AG04449 (cell line): Measurements from ENCODE around the gene SRCAP.
"Not testable (repeated sequence)": the region's sequence is repeated elsewhere in the genome, so short reads cannot be mapped to it uniquely, and the experiment has no call there.

Experiments used
- CTCF ChIA-PET: fragments of 350-600 bp; formaldehyde crosslinking; extraction: SDS; loops from one replicate; lab custom pipeline; 2021; ENCODE audit warnings: antibody characterized with exemption; lab: Yijun Ruan, JAX
- POLR2A ChIA-PET: fragments of 400-600, 350-600 bp; formaldehyde crosslinking; extraction: SDS; loops from one replicate; lab custom pipeline; 2020; ENCODE audit warnings: antibody characterized with exemption, inconsistent platforms; lab: Yijun Ruan, JAX
- DNase-seq: peaks from one replicate; pipeline ENCODE4 v3.0.0-alpha.2; 2010; ENCODE audit warnings: low read depth, low spot score
- H3K4me3 ChIP-seq: 2 replicates; pipeline ENCODE4 v1.5.1; 2011; ENCODE audit warnings: low read depth, mild to moderate bottlenecking, control low read depth, low read length
- TF ChIP-seq, protein P1 (sequence below): IDR thresholded peaks from one replicate; pipeline ENCODE4 v1.5.1; 2011; ENCODE audit warnings: mild to moderate bottlenecking, moderate library complexity, low read length, control low read depth, inconsistent platforms; ENCODE audit not compliant: insufficient read depth; ENCODE audit errors: missing control alignments

SRCAP gene

DNA sequence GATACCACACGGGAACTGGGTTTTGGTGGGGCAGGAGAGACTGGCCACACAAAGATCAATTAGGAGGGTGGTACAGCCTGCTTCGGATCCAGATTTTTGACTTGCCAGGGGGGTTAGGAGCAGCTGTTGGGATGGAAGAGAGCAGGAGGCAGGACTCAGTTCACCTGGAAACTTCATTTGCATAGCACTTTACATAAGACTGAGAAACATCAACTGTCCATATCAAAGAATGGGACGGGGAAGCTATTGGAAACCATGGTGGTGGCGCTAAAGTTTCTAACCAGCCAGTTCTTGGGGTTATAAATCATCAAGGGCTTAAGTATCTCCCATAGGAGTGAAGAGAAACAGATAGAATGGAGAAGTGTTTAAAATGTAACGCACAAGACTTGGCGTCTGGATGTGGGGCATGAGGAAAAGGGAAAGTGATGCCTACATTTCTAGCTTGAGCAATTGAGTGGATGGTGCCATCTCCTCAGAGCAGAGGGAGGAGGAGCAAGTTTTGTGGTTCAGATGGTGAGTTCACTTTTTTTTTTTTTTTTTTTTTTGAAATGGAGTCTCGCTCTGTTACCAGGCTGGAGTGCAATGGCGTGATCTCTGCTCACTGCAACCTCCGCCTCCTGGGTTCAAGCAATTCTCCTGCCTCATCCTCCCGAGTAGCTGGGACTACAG, 6.4 kb upstream of the SRCAP start:
- ChIA-PET POLR2A (interaction anchor here (1.8 kb wide), 1 partner anchor 33 kb away, joined by 11 read pairs; the partner anchor contains the start of gene FBRS), CTCF (interaction anchor here (0.6 to 4.1 kb wide), 7 partner anchors 9 to 357 kb away, joined by 3 to 32 read pairs (median 6); partner anchors contain the start of gene FBRS)
- no peak for DNase-seq
- H3K4me3 ChIP-seq, result no peak overlapping the region
- TF ChIP-seq, protein P1, sequence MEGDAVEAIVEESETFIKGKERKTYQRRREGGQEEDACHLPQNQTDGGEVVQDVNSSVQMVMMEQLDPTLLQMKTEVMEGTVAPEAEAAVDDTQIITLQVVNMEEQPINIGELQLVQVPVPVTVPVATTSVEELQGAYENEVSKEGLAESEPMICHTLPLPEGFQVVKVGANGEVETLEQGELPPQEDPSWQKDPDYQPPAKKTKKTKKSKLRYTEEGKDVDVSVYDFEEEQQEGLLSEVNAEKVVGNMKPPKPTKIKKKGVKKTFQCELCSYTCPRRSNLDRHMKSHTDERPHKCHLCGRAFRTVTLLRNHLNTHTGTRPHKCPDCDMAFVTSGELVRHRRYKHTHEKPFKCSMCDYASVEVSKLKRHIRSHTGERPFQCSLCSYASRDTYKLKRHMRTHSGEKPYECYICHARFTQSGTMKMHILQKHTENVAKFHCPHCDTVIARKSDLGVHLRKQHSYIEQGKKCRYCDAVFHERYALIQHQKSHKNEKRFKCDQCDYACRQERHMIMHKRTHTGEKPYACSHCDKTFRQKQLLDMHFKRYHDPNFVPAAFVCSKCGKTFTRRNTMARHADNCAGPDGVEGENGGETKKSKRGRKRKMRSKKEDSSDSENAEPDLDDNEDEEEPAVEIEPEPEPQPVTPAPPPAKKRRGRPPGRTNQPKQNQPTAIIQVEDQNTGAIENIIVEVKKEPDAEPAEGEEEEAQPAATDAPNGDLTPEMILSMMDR, result no peak

DNA sequence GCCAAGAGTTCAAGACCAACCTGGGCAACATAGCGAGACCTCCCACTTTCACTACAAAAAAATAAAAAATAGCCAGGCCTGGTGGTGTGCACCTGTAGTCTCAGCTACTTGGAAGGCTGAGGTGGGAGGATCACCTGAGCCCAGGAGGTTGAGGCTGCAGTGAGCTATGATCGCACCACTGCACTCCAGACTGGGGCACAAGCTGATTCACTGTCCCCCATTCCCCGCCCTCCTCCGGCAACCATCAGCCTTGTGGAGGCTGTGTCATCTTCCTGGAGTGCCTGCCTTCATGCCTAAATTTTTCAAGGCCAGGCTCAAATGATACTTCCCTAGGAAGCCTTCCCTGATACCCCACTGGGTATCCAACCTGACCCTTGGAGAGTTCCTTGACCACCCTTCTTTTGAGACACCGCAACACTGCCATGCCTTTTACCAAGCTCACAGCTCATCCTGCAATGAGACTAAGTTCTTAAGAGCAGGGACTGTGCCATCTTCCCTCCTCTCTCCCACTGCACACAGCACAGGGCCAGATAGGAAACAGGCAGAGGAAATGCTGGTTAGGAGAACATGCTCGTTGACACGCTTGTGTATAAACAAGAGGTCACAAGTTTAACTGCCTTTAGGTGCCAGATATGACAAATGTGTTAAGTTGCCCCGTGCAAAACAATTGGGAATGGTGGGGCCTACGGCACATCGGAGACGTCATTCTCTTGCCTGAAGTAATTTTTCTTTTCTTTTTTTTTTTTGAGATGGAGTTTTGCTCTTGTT, 3.9 kb upstream of the SRCAP start:
- POLR2A ChIA-PET, result no interaction called here
- DNase-seq, result no peak
- no peak overlapping the region for H3K4me3 ChIP-seq
- CTCF ChIA-PET, result interaction anchor here (1.0 to 4.1 kb wide), 14 partner anchors 10 to 246 kb away, joined by 3 to 32 read pairs (median 7); partner anchors contain the start of genes FBRS and PRR14
- TF ChIP-seq, protein P1, result no peak

DNA sequence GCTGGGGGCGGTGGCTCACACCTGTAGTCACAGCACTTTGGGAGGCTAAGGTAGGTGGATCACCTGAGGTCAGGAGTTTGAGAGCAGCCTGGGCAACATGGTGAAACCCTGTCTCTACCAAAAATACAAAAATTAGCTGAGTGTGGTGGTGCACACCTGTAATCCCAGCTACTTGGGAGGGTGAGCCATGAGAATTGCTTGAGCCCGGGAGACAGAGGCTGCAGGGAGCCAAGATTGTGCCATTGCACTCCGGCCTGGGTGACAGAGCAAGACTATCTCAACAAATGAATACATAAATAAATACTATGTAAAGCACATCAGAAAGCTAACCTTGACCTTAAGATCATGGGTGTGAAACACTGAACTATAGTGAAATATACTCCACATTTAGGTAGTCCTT, 2.3 kb upstream of the SRCAP start:
- DNase-seq, H3K4me3 ChIP-seq: not testable (repeated sequence)
- ChIA-PET POLR2A (interaction anchor here (1.4 to 1.5 kb wide), 2 partner anchors 11 to 38 kb away, joined by 3 to 8 read pairs; no protein-coding TSS in a partner anchor), CTCF (interaction anchor here (1.1 to 2.0 kb wide), 13 partner anchors 11 to 605 kb away, joined by 3 to 8 read pairs (median 5); partner anchors contain the start of genes DCTPP1, FBRS and PRR14)

- ChIA-PET POLR2A (interaction anchor here (0.6 to 1.5 kb wide), 3 partner anchors 11 to 50 kb away, joined by 3 to 8 read pairs (median 3); no protein-coding TSS in a partner anchor), CTCF (interaction anchor here (0.8 to 2.0 kb wide), 15 partner anchors 9 to 606 kb away, joined by 3 to 8 read pairs (median 4); partner anchors contain the start of genes DCTPP1, FBRS and PRR14)
Measured at GRCh38 chr16:30697264-30698138, 1.5 kb upstream of the SRCAP start.

GRCh38 chr16:30698139-30698815, 694 bp upstream of the SRCAP start:
- ChIA-PET POLR2A (interaction anchor here (0.6 to 1.5 kb wide), 2 partner anchors 39 to 49 kb away, joined by 3 to 8 read pairs; no protein-coding TSS in a partner anchor), CTCF (interaction anchor here (0.9 to 2.0 kb wide), 6 partner anchors 10 to 243 kb away, joined by 3 to 8 read pairs (median 6); partner anchors contain the start of genes FBRS and PRR14)

More at GRCh38 chr16:30697264-30698138, 1.5 kb upstream of the SRCAP start:
- TF ChIP-seq, protein P1, result no peak
- peak overlapping the region; percentile 95 for H3K4me3 ChIP-seq
- DNase-seq, result no peak

More at GRCh38 chr16:30698139-30698815, 694 bp upstream of the SRCAP start:
- H3K4me3 ChIP-seq, result peak overlapping the region; percentile 95
- DNase-seq, result peak; percentile 77
- TF ChIP-seq, protein P1, result no peak
